Left ventricle myocardium inferior (tissue), 1 donor: ENCODE measurements around the gene RNF114. TPM values are rescaled to one million over a fixed set of nuclear protein-coding genes. Genes with fewer than 3 reads are reported as not detected.

Experiments used
- DNase-seq: peaks from one replicate; pipeline ENCODE4 v3.0.0-alpha.2; 2020
- H3K27ac ChIP-seq: fragments of 200-600 bp; replicated peaks from 2 replicates; pipeline ENCODE4 v1.8.0; 2021
- H3K27me3 ChIP-seq: fragments of 200-600 bp; 2 replicates; pipeline ENCODE4 v1.8.0; 2021; ENCODE audit warnings: low read depth
- H3K36me3 ChIP-seq: fragments of 200-600 bp; 2 replicates; pipeline ENCODE4 v1.8.0; 2021
- H3K4me1 ChIP-seq: fragments of 200-600 bp; 2 replicates; pipeline ENCODE4 v1.8.0; 2021
- H3K4me3 ChIP-seq: fragments of 200-600 bp; 2 replicates; pipeline ENCODE4 v1.8.0; 2021; ENCODE audit warnings: mild to moderate bottlenecking, moderate library complexity
- H3K9me3 ChIP-seq: fragments of 200-600 bp; replicated peaks from 2 replicates; pipeline ENCODE4 v1.8.0; 2021
- CTCF ChIP-seq: fragments of 200-600 bp; IDR thresholded peaks from 2 replicates; pipeline ENCODE4 v1.8.0; 2021; ENCODE audit warnings: antibody characterized with exemption, mild to moderate bottlenecking, borderline replicate concordance
- intact Hi-C: fragments of 100-400 bp; cut with micrococcal nuclease; formaldehyde crosslinking; loops from one replicate; pipeline ENCODE4 v1.11.0; 2022
- total RNA-seq: library from RNA; stranded (reverse); fragmentation: NEBNext Ultra II Directional; extraction: Animal tissue kit (Norgen Biotek cat#: 25700); gene quantifications from one replicate; pipeline ENCODE4 v1.2.1, GENCODE V29; 2021
- donor health status: DM: no; HTN: yes; CAD: no; lungs with severe emphysema.

The RNF114 gene
- total RNA-seq, 1 donor from 2014 or later: 50.8 TPM

- H3K27me3 ChIP-seq: no peaks in the 10 kb centered on the region
- intact Hi-C loops: loop anchor here (10.0 kb wide), 1 partner anchor 194 kb away; no protein-coding TSS in a partner anchor
- peaks cover 46% of the 10 kb centered on the region for H3K4me1 ChIP-seq
- no peaks in the 10 kb centered on the region for H3K36me3 ChIP-seq
- H3K4me3 ChIP-seq: no peak overlapping the region
- no peak for TF ChIP-seq CTCF
- H3K27ac ChIP-seq: no peak overlapping the region
- DNase-seq: no peak
- H3K9me3 ChIP-seq: no peaks in the 10 kb centered on the region
Measured at GRCh38 chr20:49980140-49981008, 44.2 kb downstream of the RNF114 start.

- Histone ChIP-seq H3K4me3 (no peak overlapping the region), H3K9me3 (no peaks in the 10 kb centered on the region), H3K4me1 (peaks cover 56% of the 10 kb centered on the region), H3K27me3 (no peaks in the 10 kb centered on the region), H3K36me3 (no peaks in the 10 kb centered on the region), H3K27ac (peak overlapping the region; percentile 76)
- intact Hi-C loops: loop anchor here (10.0 kb wide), 1 partner anchor 193 kb away; no protein-coding TSS in a partner anchor
- no peak for TF ChIP-seq CTCF
- DNase-seq: no peak
Measured at GRCh38 chr20:49981218-49982071, 45.2 kb downstream of the RNF114 start.

DNA sequence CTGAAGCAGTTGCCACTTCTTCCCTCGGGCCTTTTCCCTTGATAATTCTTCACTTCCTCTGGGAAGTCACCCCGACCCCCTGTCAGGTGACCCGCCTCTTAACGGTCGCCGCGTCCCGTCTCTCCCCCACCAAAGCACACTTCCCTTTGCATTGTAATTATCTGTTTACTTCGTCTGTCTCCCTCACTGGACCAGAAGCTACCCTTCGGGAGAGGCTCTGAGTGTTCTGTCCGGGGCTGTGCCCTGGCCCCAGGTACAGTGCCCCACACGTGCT, 45.8 kb downstream of the RNF114 start:
- intact Hi-C loops: loop anchor here (10.0 kb wide), 1 partner anchor 193 kb away; no protein-coding TSS in a partner anchor
- H3K4me1 ChIP-seq: peaks cover 61% of the 10 kb centered on the region
- no peaks in the 10 kb centered on the region for H3K27me3 ChIP-seq
- H3K9me3 ChIP-seq: no peaks in the 10 kb centered on the region
- H3K27ac ChIP-seq: peak overlapping the region; percentile 76
- H3K36me3 ChIP-seq: no peaks in the 10 kb centered on the region
- peak overlapping the region; percentile 70 for H3K4me3 ChIP-seq
- DNase-seq: no peak
- TF ChIP-seq CTCF: no peak

- peak; percentile 74 for TF ChIP-seq CTCF
- Histone ChIP-seq H3K4me1 (peaks cover 67% of the 10 kb centered on the region), H3K9me3 (no peaks in the 10 kb centered on the region), H3K27ac (peak within 1 kb of the TSS; percentile 76), H3K4me3 (peak within 1 kb of the TSS; percentile 70), H3K36me3 (no peaks in the 10 kb centered on the region), H3K27me3 (no peaks in the 10 kb centered on the region)
- intact Hi-C loops: loop anchor here (10.0 kb wide), 1 partner anchor 192 kb away; no protein-coding TSS in a partner anchor
- DNase-seq: peak; percentile 72
Measured at GRCh38 chr20:49982346-49983122, 46.3 kb downstream of the RNF114 start, which contains the start of gene SNAI1. Gene SNAI1, plus strand, starts transcription at chr20:49982980. Its CDS starts 80 bp downstream, at chr20:49983060.
